Astrocyte of the cerebellum (primary cell): ENCODE measurements around the gene DPP6.

Experiments used
- DNase-seq: peaks from one replicate; pipeline ENCODE4 v3.0.0-alpha.2; 2011; ENCODE audit warnings: low read depth
- H3K4me3 ChIP-seq: 2 replicates; pipeline ENCODE4 v1.5.1; 2011; ENCODE audit warnings: mild to moderate bottlenecking, low read depth, low read length, moderate library complexity
- in situ Hi-C: cut with HindIII; loops from 2 replicates; pipeline ENCODE4 v1.10.0; 2017; ENCODE audit warnings: low sequenced_read_pairs
- TF ChIP-seq, protein P1 (sequence below): IDR thresholded peaks from 2 replicates; pipeline ENCODE4 v1.5.1; 2012; ENCODE audit warnings: low read length, low read depth, moderate library complexity, mild to moderate bottlenecking; ENCODE audit errors: missing control alignments

DPP6 gene

DNA sequence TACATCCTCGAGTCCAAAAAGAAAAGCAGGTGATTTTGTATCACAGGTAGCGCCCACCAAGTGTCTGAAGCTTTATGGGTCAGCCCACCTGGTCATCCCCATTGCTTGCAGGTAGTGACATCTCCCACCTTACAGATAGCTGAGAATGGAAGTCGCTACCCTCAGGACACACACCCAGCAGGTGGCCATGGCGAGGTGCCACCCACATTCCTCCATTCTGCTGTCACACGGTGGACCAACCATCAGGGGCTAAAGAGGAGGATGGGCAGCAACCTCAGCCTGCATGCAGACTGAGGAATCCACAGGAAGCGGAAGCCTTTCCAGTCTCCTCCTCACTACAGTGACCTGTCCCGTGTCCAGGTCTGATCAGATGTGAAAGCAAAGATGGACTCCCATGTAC, 787.9 kb downstream of the DPP6 start:
- in situ Hi-C loops, result no loop called here
- no peak overlapping the region for H3K4me3 ChIP-seq
- no peak for DNase-seq
- TF ChIP-seq, protein P1, sequence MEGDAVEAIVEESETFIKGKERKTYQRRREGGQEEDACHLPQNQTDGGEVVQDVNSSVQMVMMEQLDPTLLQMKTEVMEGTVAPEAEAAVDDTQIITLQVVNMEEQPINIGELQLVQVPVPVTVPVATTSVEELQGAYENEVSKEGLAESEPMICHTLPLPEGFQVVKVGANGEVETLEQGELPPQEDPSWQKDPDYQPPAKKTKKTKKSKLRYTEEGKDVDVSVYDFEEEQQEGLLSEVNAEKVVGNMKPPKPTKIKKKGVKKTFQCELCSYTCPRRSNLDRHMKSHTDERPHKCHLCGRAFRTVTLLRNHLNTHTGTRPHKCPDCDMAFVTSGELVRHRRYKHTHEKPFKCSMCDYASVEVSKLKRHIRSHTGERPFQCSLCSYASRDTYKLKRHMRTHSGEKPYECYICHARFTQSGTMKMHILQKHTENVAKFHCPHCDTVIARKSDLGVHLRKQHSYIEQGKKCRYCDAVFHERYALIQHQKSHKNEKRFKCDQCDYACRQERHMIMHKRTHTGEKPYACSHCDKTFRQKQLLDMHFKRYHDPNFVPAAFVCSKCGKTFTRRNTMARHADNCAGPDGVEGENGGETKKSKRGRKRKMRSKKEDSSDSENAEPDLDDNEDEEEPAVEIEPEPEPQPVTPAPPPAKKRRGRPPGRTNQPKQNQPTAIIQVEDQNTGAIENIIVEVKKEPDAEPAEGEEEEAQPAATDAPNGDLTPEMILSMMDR, result no peak

GRCh38 chr7:154841731-154842331, 789.6 kb downstream of the DPP6 start:
- TF ChIP-seq, protein P1, result no peak
- in situ Hi-C loops, result no loop called here

DNA sequence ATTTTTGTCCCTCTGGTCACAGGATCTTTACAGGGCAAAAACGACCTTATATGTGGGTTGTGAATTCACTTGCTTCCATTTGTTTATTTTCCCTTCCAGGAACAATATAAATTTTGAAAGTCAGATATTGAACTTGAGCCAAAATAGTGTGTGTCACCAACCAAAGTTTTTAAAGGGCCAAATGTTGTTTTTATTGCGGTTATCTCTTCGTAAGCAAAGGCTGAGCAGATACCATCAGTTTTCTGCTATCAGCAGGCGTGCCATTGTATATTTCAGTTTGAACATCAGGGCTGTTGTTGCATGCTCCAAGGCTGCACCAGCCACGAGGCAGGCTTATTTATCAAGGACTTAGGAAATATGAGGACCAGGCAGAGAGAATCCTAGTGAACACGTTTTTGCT, 790.4 kb downstream of the DPP6 start:
- no peak overlapping the region for H3K4me3 ChIP-seq
- in situ Hi-C loops, result no loop called here
- no peak for DNase-seq
- TF ChIP-seq, protein P1, result no peak

More at GRCh38 chr7:154841731-154842331, 789.6 kb downstream of the DPP6 start:
- DNase-seq, result no peak
- no peak overlapping the region for H3K4me3 ChIP-seq

DNA sequence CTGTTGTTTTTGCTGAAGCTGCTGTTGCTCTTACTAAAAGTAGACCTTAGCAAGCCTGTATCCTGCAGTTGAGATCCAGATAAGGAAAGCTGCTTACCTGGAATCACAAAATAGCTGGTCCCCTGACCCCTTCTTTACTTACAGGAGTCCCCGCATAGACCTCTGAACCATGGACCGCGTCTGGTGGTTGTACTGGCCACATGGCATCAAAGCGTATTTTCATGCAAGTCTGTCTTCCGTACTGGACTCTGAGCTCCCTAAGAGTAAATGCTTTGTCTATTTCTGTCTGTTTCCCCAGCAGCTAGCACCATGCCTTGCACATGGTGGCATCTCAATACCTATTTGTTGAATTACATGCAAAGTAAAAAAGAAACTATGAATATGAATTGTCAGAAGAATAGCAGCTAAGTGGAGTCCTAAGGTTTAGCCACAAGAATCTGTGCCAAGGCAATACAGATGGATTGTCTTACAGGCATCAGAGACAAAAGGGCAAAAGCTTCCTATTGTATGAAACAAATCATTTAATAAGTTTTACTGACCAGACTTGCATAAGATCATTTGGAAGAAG, 791.6 kb downstream of the DPP6 start:
- no peak for DNase-seq
- no peak overlapping the region for H3K4me3 ChIP-seq
- TF ChIP-seq, protein P1, result no peak
- in situ Hi-C loops, result no loop called here

DNA sequence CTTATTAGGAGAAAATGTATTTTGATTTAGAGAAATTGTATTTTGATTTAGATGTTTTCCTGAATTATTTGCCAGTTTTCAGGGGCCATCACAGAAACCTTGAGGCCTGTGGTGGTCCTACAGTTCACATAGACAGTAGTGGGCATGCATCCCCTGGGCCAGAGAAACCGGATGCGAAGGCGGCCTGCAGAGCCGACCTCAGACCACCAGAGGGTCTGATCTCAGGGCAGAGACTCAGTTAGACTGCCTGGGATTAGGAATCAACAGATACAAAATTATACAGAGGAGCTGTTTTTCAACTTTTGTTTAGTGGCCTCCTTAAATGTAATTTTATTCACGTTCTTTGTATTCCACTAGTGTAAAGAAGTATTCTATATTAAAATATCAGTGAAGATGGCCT, 792.3 kb downstream of the DPP6 start:
- in situ Hi-C loops, result no loop called here
- no peak overlapping the region for H3K4me3 ChIP-seq
- TF ChIP-seq, protein P1, result no peak
- no peak for DNase-seq

GRCh38 chr7:154844955-154845354, 792.8 kb downstream of the DPP6 start:
- TF ChIP-seq, protein P1, result no peak
- in situ Hi-C loops, result no loop called here
- DNase-seq, result no peak

More at GRCh38 chr7:154844955-154845354, 792.8 kb downstream of the DPP6 start:
- no peak overlapping the region for H3K4me3 ChIP-seq
